GM18499 (cell line): ENCODE data around the gene CSF2RB.

Source experiments
- ATAC-seq: cut with Tn5 transposase; IDR thresholded peaks from one replicate; pipeline ENCODE4 v1.9.1; 2021; ENCODE audit warnings: moderate number of reproducible peaks; ENCODE audit not compliant: insufficient read depth, unreplicated experiment

The CSF2RB gene

DNA sequence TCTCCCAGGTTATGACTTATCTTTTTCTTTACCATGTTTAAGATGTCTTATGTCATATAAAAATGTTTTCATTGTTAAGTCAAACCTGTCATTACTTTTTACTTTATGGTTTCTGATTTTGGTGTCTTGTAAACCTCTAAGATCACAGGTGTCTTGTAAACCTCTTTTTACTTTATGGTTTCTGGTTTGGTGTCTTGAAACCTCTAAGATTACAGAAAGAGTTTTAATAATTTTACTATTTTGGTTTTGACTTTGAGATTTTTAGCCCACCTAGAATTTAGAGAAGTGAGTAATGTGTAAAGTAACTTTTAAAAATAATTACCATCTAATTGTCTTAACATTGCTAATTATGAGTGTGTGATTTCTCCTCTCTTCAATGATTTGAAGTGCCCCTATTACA lies 2.6 kb downstream of the CSF2RB start:
- no peak for ATAC-seq

DNA sequence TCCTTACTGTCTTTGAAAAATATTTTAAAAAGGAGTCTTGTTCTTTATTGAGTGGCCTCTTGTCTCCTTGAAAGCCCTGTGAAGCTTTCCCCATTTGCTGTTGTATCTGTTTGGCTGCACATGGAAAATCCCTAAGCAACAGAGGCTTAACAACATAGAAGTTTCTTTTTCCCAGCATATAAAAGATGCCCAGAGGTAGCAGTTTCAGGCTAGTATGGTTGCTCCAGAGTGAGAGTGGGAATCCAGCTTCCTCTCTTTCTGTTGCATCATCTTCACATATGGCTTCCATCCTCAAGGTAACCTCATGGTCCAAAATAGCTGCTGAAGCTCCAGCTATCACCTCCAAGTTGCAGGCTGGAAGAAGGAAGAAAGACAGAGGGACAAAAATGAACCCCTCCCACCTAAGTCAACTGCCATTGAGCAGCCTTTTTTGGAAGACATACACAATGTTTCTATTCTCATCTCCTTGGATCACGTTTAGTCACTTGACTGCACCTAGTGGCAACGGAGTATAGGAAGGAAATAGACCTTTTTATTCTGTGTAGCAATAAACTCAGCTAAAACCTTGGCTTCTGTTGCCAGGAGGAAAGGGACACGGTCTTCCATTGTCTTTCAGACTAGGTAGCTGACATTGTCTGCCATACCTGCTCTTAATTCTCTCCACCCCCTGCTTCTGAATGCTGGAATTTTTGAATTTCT lies 5.3 kb downstream of the CSF2RB start:
- no peak for ATAC-seq

DNA sequence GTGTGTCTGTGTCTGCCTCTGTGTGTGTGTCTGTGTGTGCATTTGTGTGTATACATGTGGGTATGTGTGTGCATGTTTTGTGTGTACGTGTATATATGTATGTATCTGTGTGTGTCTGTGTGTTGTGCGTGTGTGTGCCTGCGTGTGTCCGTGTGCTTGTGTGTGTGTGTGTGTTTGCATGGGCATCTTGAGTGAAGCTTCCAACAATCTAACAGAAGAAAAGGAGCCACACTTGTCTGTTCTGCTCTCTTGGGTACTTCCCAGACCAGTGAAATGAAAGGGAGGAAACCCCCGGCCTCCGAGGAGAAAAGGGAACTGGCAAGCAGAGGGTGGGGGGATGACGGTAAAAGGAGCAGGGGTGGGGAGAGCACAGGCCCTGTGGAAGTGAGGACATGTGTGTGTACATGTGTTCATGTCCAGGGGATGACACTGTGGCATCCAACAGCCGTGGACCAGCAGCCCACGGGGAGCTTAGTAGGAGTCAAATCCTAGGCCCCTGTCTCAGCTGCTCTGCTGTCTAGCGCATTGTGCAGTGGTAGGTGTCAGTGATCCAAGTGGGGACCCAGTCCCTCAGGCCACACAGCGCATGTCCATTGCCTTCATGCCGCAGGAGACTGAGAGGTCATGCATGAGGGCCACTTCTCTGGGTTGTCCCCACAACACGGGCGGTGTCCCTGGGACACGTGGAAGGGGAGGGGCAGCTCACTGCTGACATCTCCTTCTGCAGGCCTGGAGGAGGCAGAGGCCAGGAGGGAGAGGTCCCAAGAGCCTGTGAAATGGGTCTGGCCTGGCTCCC lies 8.1 kb downstream of the CSF2RB start:
- no peak for ATAC-seq

DNA sequence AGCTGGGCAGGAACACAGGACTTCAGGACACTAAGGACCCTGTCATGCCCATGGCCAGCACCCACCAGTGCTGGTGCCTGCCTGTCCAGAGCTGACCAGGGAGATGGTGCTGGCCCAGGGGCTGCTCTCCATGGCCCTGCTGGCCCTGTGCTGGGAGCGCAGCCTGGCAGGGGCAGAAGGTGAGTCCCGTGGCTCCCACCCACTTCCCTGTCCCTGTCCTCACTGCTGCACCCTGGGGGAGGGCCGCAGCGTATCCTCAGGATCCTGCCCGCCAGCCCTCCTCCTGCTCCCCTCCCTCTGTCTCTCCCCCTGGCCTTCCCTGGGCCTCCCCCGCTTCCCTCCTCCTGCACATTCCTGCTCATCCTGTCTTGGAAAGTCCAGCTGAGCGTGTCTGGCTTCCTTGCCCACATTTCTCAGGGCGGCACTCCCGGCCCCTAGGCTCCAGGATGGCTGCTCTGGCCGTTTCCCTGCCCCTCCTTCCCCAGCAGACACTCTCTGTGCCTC lies 8.7 kb downstream of the CSF2RB start:
- no peak for ATAC-seq

DNA sequence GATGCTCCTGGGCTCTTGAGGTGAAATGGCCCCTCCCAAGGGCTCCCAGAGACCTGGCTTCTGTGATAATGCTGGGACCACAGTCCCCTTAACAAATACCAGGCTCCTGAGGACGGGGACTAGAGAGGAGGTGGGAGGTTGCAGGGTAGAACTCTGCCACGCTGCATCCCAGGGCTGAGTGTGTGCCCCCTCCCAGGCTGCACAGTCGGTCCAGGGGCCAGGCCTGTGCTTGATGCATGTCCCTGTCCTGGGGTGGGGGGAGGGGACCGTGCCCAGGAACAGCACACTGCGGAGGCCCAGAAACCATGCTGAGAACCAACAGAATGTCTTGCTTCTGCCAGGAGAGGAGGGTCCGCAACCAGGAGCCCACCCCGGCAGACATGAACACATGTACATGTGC lies 9.3 kb downstream of the CSF2RB start:
- no peak for ATAC-seq

DNA sequence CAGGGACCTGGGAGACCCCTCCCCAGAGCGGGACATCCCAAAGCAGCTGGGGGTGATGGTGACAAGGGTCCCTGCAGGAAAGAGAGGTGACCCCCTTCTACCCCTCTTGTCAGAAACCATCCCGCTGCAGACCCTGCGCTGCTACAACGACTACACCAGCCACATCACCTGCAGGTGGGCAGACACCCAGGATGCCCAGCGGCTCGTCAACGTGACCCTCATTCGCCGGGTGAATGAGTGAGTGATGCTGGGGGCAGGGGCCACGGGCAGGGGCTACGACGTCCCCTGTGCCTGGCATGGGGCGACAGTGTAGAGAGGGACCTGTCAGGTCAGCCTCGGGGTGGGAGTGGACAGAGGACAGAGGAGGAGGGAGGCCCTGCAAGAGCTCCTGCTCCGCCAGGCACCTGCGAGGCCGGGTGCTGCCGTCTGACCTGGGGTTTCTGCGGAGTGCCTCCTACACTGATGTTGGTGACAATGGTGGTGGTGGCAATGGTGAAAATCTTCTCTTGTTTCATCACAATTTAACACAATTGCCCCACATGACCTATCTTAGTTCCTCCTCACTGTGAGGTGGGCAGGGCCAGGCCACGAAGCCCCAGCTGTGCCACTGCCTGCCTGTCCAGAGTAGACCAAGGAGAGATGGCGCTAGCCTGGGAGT lies 9.8 kb downstream of the CSF2RB start:
- ATAC-seq = no peak

DNA sequence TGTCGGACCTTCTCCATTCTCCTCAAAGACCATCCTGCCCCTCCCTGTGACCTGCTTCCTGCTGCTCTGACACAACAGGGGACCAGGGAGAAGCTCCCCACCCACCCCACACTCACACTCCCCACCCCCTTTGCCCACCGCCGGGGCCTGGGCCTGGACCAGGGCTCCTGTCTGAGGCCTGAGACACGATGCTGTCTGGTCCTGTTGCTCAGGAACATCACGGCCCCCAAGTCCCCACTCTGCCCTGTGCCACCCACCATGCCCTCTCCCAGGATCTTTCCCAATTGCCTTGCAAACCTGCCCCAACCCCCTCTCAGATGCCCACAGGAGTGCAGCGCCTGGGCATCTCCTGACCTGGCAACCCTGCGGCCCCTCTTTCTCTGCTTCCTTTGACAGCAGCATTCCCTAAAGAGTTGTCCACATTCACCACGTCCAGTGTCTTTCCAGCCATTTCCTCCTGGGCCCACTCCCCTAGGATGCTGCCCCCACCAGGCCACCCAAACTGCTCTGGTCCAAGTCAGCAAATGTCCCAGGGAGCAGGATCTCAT lies 10.8 kb downstream of the CSF2RB start:
- ATAC-seq = no peak

DNA sequence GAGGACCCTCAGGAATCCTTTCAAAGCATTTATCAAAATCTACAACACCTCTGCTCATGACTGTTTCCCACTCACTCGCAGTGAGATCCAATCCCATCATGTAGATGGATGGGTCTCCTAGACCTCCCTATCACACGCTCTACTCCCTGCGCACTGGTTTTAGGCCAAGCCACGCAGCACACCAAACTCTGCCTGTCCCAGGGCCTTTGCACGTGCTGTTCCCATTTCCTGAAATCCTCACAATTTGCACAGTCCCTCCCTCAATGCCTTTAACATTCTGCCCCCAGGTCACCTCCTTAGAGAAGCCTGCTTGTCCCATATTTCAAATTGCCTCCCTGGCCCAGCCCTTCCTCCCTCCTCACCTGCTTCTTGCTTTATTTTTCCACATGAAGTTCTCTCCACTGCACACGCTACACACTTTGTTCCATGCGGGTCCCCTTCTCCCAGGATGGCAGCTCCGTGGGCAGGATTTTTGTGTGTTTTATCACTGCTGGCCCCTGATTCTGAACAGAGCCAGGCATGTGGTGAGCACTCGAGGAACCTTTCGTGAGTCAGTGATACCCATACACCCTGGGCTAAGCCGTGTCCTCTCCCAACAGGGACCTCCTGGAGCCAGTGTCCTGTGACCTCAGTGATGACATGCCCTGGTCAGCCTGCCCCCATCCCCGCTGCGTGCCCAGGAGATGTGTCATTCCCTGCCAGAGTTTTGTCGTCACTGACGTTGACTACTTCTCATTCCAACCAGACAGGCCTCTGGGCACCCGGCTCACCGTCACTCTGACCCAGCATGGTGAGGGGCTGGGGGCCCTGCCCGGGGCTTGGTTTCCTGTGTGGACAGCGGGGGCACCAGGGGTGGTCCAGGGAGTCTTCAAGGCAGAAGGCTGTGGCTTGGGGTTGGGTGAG lies 12.2 kb downstream of the CSF2RB start:
- ATAC-seq = no peak

DNA sequence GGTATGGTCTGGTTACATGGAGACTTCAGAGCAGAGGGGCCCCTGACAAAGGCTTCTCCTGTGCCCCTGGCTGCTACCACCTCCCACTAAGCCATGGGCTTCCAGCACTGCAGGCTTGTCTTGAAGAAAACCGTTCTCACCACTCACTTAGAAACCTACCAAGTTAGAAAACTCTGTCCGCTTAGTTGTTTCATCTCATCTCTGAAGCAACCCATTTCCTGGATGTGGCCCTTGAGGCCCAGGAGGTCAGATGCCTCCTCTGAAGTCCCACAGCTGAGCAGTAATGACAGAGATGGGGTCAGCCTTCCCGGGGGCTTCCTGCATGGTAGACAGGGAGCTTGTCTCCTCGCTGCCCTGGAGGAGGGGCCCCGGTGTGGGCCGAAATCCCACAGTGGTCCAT lies 12.9 kb downstream of the CSF2RB start:
- ATAC-seq = no peak

DNA sequence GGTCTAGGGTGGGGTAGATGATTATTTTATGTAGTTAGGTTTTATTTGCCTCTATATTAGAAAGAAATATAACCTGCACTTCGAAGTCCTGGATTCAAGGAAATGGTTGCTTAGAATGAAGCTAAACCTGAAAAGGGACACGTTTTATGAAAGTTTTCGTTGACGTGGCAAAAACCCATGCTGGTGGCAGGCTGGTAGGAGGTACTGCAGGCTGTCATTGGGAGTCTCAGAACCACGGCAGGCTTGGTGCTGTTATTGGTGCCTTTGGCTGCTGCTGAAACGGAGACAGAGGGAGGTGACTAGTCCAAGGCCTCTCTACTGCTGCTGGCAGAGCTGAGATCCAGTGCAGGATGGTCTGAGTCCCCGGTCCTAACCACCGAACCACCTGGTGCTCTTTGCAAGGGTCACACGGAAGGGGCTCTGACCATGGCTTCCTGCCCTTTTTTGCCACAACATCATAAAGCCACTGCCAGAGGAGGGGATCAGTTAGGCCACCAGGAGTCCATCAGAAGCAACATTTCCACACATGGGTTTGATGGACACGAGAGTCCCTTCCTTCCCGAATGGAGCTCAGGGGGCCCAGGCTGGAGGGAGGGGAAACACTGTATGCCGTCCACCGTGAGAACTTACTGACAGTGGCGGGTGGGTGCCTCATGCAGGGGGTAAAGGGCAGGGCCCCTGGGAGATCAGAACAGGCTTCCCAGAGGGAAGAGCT lies 13.4 kb downstream of the CSF2RB start:
- no peak for ATAC-seq

DNA sequence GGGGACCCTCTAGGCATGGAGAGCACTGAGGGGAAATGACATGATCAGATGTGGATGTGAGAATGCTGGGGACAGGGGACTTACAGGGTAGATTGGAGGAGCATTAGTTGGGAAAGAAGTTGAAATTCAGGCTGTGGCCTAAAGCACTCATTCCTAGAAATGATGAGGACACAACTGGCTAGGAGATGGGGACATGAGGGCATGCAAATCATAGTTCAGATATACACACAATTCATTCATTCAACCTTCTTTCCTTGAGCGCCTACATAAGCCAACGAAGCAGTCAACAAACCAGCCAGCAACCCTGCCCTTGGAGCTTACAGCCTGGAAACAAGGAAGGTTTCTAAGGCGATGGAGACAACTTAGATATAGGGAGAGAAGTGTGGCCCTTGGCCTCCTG lies 14.2 kb downstream of the CSF2RB start:
- ATAC-seq = no peak

DNA sequence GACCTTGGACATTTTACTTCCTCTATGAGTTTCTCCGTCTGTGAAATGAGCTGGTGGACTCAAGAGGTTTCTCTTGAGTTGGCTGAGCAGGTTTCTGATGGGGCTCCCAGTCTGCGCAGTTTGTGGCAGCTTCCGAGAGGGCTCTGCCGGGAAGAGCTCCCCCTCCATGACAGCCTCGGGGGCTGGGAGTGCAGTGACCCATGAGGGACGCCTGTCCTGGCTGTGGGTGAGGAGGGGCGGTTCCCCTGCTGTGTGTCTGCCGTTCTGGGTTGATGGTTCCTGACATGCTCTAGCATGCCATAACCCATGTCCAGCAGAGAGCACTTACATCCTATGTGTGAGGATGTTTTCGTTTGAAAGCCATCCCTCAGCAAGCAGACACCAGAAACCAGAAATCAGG lies 14.8 kb downstream of the CSF2RB start:
- ATAC-seq = no peak

DNA sequence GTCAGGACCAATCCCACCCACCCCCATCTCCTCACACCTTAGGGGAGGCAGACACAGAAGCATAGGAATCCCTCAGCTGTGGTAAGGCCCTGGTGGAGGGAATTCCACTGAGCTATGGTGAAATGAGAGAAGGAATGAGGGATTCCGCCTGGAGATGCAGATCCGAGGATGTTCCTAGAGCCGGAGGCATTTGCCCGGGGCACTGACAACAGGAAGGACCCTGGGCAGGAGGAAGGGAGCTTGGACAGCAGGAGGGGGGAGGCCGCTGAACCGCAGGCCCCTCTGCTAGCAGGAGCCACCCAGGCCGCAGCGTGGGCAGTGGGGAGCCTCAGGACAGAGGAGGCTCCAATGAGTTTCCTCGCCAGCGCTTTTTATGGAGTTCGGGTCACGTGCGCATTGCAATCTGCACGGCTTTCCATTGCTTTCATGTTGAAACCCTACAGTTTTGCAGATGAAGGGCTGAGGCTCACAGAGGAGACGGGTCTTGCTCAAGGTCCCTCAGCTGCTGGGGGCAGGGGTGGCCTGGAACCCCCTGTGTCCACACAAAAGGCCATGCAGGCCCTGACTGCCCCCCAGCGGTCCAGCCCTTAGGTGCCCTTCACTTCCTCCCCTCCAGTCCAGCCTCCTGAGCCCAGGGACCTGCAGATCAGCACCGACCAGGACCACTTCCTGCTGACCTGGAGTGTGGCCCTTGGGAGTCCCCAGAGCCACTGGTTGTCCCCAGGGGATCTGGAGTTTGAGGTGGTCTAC lies 15.5 kb downstream of the CSF2RB start:
- ATAC-seq = no peak

DNA sequence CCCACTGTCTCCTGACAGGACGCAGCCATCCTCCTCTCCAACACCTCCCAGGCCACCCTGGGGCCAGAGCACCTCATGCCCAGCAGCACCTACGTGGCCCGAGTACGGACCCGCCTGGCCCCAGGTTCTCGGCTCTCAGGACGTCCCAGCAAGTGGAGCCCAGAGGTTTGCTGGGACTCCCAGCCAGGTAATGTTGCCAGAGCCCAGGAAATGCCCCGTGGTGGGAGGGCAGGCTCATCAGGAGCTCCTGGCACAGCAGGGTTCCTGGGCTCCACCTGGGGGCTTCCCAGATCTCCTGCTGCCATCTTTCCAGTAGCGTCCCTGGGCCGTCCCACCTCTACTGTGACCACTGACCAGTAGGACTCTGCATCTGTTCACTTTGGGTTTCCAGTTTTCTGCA lies 16.2 kb downstream of the CSF2RB start:
- no peak for ATAC-seq

DNA sequence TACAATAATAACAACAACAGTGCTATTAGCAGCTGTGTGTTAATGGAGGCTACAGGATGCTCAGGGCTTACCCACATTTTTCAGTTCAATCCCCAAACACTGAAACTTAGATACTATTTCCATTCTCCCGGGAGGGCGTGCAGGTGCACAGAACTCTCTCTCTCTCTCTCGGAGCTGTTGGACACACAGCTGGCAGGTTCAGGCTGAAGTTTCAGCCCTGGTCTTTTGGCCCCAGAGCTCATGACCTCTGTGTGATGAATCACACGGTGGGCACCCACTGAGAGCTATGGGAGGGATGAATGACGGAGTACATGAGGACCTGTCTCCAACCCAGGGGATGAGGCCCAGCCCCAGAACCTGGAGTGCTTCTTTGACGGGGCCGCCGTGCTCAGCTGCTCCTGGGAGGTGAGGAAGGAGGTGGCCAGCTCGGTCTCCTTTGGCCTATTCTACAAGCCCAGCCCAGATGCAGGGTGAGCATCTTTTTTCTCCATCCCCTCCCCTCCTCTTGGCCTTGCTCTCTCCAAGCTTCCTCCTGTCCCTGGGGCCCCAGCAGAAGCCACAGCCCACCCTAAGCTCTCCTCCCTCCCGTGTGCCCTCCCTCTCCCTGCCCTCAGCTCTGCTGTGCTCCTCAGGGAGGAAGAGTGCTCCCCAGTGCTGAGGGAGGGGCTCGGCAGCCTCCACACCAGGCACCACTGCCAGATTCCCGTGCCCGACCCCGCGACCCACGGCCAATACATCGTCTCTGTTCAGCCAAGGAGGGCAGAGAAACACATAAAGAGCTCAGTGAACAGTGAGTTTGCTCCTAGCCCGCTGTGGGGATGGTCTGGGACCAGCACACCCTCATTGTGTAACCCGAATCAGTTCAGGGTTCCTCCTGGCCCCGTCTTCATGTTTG lies 16.9 kb downstream of the CSF2RB start:
- ATAC-seq = no peak

DNA sequence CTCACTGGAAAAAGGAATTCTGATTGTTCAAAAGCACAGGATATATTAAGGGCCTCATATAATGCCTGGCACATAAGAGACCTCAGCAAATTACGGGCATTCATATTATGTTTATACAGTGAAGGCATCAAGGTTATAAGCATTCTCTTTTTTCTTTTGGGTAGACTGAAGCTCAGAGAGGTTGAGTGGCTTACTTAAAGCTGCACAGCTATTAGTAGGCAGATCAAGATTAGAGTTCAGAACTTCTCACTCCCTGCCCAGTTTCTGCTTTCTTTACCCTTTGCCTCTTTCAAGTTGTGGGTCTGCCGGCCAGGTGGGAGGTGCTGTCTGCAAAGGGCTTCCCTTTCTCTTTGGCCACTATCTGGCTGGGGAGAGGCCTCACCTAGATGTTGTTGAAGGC lies 18.0 kb downstream of the CSF2RB start:
- no peak for ATAC-seq

DNA sequence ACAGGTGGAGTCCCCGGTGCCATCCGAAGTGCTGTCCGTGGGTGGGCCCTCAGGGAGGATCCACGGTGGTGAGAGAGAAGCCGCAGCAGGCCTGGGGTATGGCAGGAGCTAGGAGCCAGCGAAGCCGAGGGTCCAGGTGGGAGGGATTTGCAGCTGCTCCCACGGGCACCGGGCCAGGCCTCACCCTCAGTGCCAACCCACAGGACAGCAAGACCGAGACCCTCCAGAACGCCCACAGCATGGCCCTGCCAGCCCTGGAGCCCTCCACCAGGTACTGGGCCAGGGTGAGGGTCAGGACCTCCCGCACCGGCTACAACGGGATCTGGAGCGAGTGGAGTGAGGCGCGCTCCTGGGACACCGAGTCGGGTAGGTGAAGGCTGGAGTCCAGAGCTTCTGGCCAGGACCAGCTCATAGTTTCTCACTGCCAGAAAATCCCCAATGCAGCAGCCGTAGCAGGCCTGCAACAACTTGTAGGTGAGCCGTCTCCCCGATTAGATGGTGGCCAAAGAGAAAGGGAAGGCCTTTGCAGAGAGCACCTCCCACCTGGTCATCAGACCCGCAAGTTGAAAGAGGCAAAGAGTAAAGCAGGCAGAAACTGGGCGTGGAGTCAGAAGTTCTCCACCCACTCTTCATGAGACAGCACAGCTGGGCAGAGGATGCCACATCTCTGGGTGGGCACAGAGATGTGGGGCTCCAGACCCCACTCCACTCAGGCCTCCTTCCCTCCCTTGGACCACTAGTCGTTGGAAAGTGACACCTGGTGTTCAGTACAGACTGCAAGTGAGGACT lies 20.4 kb downstream of the CSF2RB start:
- ATAC-seq = no peak
